ENCODE results near the gene STPG2.

Gene STPG2

GRCh38 chr4:97525236-97525635 lies 618.0 kb downstream of the STPG2 start:
- H3K79me2 ChIP-seq (ENCODE audit: insufficient read depth, low read length) = no peaks in the 10 kb centered on the region
- no peak overlapping the region for H2AFZ ChIP-seq (ENCODE audit: low read length)
- no peaks in the 10 kb centered on the region for H4K20me1 ChIP-seq (ENCODE audit: insufficient read depth, low read length)
- no peaks in the 10 kb centered on the region for H3F3A ChIP-seq (ENCODE audit: insufficient read depth, low read length)
- H3K9me3 ChIP-seq (ENCODE audit: low read length) = no peaks in the 10 kb centered on the region
- H3K4me1 ChIP-seq (ENCODE audit: insufficient read depth, low read length, severe bottlenecking) = no peaks in the 10 kb centered on the region
- H3K27me3 ChIP-seq (ENCODE audit: insufficient read depth, low read length) = no peaks in the 10 kb centered on the region
- H3K9ac ChIP-seq (ENCODE audit: low read length) = no peak overlapping the region
- H3K27ac ChIP-seq (ENCODE audit: low read depth, low read length, poor library complexity, severe bottlenecking) = no peak overlapping the region
- H3K9me2 ChIP-seq (ENCODE audit: low read depth, low read length) = no peaks in the 10 kb centered on the region
- TF ChIP-seq EZH2 (IDR thresholded peaks at IDR 0.05; ENCODE audit: borderline replicate concordance, low read length) (no peak), CTCF (IDR thresholded peaks at IDR 0.05; ENCODE audit: low read length) (no peak)
- no peak overlapping the region for H3K4me2 ChIP-seq (ENCODE audit: low read length)
- H3K36me3 ChIP-seq (ENCODE audit: insufficient read depth, low read length) = no peaks in the 10 kb centered on the region
- H3K4me3 ChIP-seq (ENCODE audit: low read depth, low read length, poor library complexity, severe bottlenecking) = no peak overlapping the region

GRCh38 chr4:97517939-97518338 lies 625.3 kb downstream of the STPG2 start:
- no peaks in the 10 kb centered on the region for H3K4me1 ChIP-seq (ENCODE audit: insufficient read depth, low read length, severe bottlenecking)
- H3K9ac ChIP-seq (ENCODE audit: low read length) = no peak overlapping the region
- no peaks in the 10 kb centered on the region for H3F3A ChIP-seq (ENCODE audit: insufficient read depth, low read length)
- no peaks in the 10 kb centered on the region for H4K20me1 ChIP-seq (ENCODE audit: insufficient read depth, low read length)
- no peak overlapping the region for H3K4me2 ChIP-seq (ENCODE audit: low read length)
- TF ChIP-seq EZH2 (IDR thresholded peaks at IDR 0.05; ENCODE audit: borderline replicate concordance, low read length) = no peak
- no peak for TF ChIP-seq CTCF (IDR thresholded peaks at IDR 0.05; ENCODE audit: low read length)
- no peaks in the 10 kb centered on the region for H3K79me2 ChIP-seq (ENCODE audit: insufficient read depth, low read length)
- no peak overlapping the region for H3K27ac ChIP-seq (ENCODE audit: low read depth, low read length, poor library complexity, severe bottlenecking)
- H3K4me3 ChIP-seq (ENCODE audit: low read depth, low read length, poor library complexity, severe bottlenecking) = no peak overlapping the region
- no peaks in the 10 kb centered on the region for H3K9me2 ChIP-seq (ENCODE audit: low read depth, low read length)
- no peaks in the 10 kb centered on the region for H3K27me3 ChIP-seq (ENCODE audit: insufficient read depth, low read length)
- H3K9me3 ChIP-seq (ENCODE audit: low read length) = no peaks in the 10 kb centered on the region
- H3K36me3 ChIP-seq (ENCODE audit: insufficient read depth, low read length) = no peaks in the 10 kb centered on the region
- H2AFZ ChIP-seq (ENCODE audit: low read length) = no peak overlapping the region

GRCh38 chr4:97513917-97514316 lies 629.4 kb downstream of the STPG2 start:
- TF ChIP-seq EZH2 (IDR thresholded peaks at IDR 0.05; ENCODE audit: borderline replicate concordance, low read length) (no peak), CTCF (IDR thresholded peaks at IDR 0.05; ENCODE audit: low read length) (no peak)
- Histone ChIP-seq H3K4me1 (ENCODE audit: insufficient read depth, low read length, severe bottlenecking) (no peaks in the 10 kb centered on the region), H3K9me3 (ENCODE audit: low read length) (no peaks in the 10 kb centered on the region)

More at GRCh38 chr4:97513917-97514316, 629.4 kb downstream of the STPG2 start:
- no peak overlapping the region for H2AFZ ChIP-seq (ENCODE audit: low read length)
- H4K20me1 ChIP-seq (ENCODE audit: insufficient read depth, low read length) = no peaks in the 10 kb centered on the region
- H3F3A ChIP-seq (ENCODE audit: insufficient read depth, low read length) = no peaks in the 10 kb centered on the region
- no peak overlapping the region for H3K9ac ChIP-seq (ENCODE audit: low read length)
- H3K36me3 ChIP-seq (ENCODE audit: insufficient read depth, low read length) = no peaks in the 10 kb centered on the region
- H3K27ac ChIP-seq (ENCODE audit: low read depth, low read length, poor library complexity, severe bottlenecking) = no peak overlapping the region
- H3K79me2 ChIP-seq (ENCODE audit: insufficient read depth, low read length) = no peaks in the 10 kb centered on the region
- no peak overlapping the region for H3K4me3 ChIP-seq (ENCODE audit: low read depth, low read length, poor library complexity, severe bottlenecking)
- no peaks in the 10 kb centered on the region for H3K9me2 ChIP-seq (ENCODE audit: low read depth, low read length)
- no peak overlapping the region for H3K4me2 ChIP-seq (ENCODE audit: low read length)
- no peaks in the 10 kb centered on the region for H3K27me3 ChIP-seq (ENCODE audit: insufficient read depth, low read length)
